ENCODE results near the gene LIPT1.
A peak's percentile ranks its signal among the peaks of the same experiment; 100 is the strongest.
"Not testable (repeated sequence)": the region's sequence is repeated elsewhere in the genome, so short reads cannot be mapped to it uniquely, and the experiment has no call there.

LIPT1 gene

DNA sequence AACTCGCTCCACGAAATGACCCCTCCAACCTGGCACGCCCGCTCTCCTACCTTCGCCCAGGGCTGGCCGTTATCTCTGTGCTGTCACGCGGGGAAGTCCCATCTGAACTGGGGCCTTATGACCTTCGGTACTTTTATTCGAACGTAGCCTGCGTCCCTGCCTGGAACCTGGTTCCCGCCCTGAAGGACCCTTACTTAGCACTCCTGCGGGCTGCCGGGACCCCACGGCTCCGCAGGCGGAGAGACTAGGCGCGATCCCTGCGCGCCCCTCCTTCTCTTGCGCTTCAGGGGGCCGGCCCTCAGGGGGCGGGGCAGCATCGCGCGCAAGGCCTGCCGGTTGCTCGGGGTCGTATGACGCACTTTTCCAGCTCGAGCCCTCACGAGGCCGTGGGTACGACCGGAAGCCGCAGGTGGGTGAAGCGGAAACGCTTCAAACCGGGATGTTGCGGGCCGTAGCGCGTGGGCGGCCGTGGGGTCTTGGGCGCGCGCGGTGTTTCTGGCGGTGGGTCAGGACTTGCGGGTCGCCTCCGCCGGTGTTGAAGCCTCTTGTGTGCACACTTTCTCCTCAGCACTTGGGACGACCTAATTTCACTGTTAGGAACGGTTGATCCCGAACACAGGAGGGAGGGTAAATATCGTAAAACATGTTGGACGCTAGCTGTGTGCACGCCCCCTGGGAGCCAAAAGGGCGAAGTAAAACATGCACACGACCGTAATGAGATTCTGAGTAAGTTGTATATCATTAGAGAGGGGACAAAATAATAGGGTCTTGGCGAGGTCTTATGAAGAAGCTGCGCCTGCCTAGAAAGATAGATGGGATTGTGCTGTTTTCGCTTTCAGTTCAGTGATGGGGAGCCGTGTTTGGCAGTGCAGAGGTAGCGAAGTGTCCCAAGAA, at the start of gene LIPT1, which contains the start of gene TSGA10:
TSS of gene LIPT1 (plus strand) at position 325 of the 894 bp plus-strand sequence. CDS start 6,991 bp downstream, outside the sequence.
TSS of gene TSGA10 (minus strand) at position 300 of the 894 bp plus-strand sequence. CDS start 45,503 bp downstream, outside the sequence.
- no peak for FAIRE-seq

- FAIRE-seq = no peak
These were observed 47.9 kb upstream of the LIPT1 start for GRCh38 chr2:99106913-99107312.

DNA sequence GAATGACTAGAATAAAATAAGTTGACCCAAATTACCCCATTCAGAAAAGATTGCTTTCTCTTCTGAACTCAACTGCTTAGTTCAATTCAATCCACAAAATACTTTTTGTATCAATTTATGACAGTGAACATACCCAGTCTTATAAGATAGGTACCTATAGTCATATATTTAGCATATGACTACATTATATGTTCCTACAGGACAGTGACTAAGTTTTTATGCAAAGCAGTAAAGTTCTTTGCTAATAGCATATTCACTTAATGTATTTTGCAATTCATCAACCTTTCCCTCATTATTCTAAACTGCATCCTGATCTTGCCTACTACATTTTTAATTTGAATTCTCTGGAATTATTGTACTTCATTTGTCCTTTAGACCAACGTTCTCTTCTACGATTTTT, 43.5 kb upstream of the LIPT1 start:
- no peak for FAIRE-seq

GRCh38 chr2:99111945-99112344, 42.8 kb upstream of the LIPT1 start:
- peak; percentile 49 for FAIRE-seq

DNA sequence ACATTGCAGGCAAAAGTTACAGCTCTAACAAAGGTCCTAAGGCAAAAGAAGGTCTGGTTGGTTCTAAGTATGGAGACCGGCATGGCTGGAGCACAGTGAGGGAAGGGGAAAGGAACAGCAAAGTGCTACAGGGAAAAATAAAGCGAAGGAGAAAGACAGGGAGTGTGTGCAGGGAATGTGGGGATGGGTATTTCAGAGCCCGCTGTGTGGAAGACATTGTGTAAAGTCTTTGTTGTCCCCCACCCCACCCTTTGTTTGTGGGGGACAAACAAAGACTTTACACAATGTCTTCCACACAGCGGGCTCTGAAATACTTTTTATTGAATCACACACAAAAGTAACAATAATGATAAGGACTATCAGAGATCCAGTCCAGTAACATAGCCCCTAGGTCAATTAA, 42.1 kb upstream of the LIPT1 start:
- no peak for FAIRE-seq

- FAIRE-seq = no peak
These were observed 26.8 kb upstream of the LIPT1 start for GRCh38 chr2:99127981-99128380.

GRCh38 chr2:99135044-99135556, 19.7 kb upstream of the LIPT1 start:
- not testable (repeated sequence) for FAIRE-seq

GRCh38 chr2:99139003-99139402, 15.8 kb upstream of the LIPT1 start:
- FAIRE-seq = no peak

GRCh38 chr2:99140056-99140859, 14.5 kb upstream of the LIPT1 start:
- FAIRE-seq = no peak

DNA sequence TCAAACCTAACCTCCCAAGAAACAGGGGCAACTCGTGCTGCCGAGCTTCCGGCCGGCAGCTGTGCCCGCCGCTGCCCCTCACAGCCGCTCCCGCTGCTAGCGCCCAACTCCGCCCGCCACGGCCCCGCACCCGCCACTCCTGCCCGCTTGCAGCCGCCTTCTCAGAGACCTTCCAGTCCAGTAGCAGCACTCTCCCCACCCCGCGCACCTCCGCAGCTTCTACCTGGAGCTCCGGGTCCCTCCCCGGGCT, 14.0 kb upstream of the LIPT1 start:
- FAIRE-seq = no peak

DNA sequence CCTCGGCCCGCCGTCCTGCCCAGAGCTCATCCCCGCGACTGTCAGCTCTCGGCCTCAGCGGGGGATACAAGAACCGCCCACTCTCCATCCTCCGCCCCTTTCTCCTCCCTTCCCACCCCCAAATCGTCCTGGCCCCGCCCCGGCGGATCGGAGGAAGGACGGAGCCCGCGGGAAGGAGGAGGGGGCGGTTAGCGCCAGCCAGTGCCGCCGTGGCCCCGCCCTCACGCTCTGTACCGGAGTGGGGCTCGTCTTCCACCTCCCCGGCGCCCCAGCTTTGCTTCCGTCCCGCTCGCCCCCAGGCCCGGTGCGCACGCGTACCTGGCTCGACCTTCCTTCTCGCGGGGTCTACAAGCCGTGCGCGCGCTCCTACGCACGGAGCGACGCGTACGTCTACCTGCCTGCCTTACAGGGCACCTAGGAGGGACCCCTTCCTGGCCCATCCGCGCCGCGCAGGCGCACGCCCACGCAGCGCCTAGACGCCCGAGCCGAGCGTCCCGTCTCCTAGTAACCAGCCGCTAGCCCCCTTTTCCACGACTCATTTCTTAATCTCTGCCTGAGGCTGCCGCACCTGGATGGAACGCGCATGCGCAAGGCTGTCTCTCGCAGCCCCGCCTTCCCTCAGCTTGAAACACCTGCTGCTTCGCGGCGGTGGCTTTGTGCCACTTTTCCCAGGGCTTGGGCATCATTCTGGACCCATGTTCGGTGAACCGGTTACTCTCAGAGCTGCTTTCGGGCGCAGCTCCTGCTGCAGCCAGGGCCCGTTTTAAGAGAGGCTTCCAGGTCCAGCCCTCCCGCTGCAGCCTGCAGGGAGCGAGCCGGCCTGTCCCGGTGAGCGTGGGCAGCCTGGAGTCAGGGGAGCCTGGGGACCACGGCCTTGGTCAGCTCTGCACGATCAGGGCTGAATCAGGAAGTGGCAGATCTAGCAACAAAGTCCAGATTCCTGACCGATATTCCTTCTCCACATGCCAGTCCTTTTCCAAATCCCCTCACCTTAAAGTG, 13.4 kb upstream of the LIPT1 start, which contains the start of gene C2orf15:
TSS of gene C2orf15 (plus strand) at position 598 of the 999 bp plus-strand sequence. CDS start 8,852 bp downstream, outside the sequence.
- no peak for FAIRE-seq

- no peak for FAIRE-seq
These were observed 4.1 kb upstream of the LIPT1 start for GRCh38 chr2:99150706-99151105.

GRCh38 chr2:99152199-99152895, 2.4 kb upstream of the LIPT1 start:
- no peak for FAIRE-seq

- FAIRE-seq = no peak
These were observed 704 bp upstream of the LIPT1 start for GRCh38 chr2:99153921-99154604.

DNA sequence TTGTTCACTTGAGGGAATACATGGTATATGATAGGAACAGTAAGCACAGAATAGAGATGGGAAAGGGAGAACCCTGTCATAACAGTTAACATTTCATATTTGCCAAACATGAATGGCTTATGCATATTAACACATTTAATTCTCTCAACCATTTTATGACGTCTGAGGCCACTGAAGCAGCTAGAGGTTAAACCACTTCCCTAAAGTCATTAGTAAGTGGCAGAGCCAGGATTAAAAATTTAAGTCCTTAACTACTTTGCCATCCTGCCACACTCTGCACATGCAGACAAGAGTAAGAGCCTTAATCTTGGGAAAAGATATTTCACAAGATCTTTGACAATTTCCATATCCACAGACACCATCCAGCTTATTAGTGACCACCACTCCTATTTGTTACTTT, 2.1 kb downstream of the LIPT1 start:
- no peak for FAIRE-seq

DNA sequence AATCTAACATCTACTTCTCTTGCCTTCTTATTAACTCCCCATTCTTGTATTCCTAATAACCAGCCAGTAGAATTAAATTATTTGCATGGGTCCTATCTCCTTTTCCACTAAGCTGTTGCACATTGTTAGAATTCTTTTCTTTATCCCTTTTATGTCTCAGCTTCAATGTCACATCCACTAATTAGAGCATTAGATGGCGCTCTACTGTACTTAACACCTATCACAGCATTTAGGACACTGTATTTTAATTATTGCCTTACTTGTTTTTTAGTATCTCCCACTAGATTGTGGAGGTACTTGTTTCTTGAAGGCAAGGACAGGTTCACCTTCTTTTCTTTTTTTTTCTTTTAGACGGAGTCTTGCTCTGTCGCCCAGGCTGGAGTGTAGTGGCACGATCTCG, 3.8 kb downstream of the LIPT1 start:
- no peak for FAIRE-seq

GRCh38 chr2:99159594-99159993, 4.8 kb downstream of the LIPT1 start:
- FAIRE-seq = no peak

GRCh38 chr2:99166218-99166617, 11.5 kb downstream of the LIPT1 start:
- no peak for FAIRE-seq

GRCh38 chr2:99169534-99169933, 14.8 kb downstream of the LIPT1 start:
- FAIRE-seq = no peak

GRCh38 chr2:99171377-99172140, 16.8 kb downstream of the LIPT1 start:
- FAIRE-seq = no peak
